Calu3 (cell line): ENCODE measurements around the gene ABCF3. TPM values are rescaled to one million over a fixed set of nuclear protein-coding genes. Genes with fewer than 3 reads are reported as not detected.
A peak's percentile ranks its signal among the peaks of the same experiment; 100 is the strongest.

Experiments used
- BruUV-seq: library from RNA; stranded (reverse); fragments of 400-500 nt; replicated peaks from 2 replicates; lab custom pipeline; 2021; lab: Mats Ljungman, UMichigan
- CTCF ChIA-PET: fragments of 300-600 bp; sonication (Branson Sonifier 250); formaldehyde crosslinking; loops from one replicate; lab custom pipeline; 2022; ENCODE audit warnings: antibody characterized with exemption; lab: Charles Lee
- DNase-seq: peaks from one replicate; pipeline ENCODE4 v3.0.0; 2022
- H3K27ac Mint-ChIP-seq: one replicate; pipeline ENCODE4 v1.8.0; 2022; ENCODE audit warnings: mixed read lengths; ENCODE audit not compliant: unreplicated experiment
- H3K27me3 Mint-ChIP-seq: one replicate; pipeline ENCODE4 v1.8.0; 2022; ENCODE audit warnings: mixed read lengths; ENCODE audit not compliant: unreplicated experiment
- H3K36me3 Mint-ChIP-seq: one replicate; pipeline ENCODE4 v1.8.0; 2022; ENCODE audit warnings: mild to moderate bottlenecking, moderate library complexity, mixed read lengths; ENCODE audit not compliant: insufficient read depth, unreplicated experiment
- H3K4me1 Mint-ChIP-seq: one replicate; pipeline ENCODE4 v1.8.0; 2022; ENCODE audit warnings: mild to moderate bottlenecking, low read depth, mixed read lengths; ENCODE audit not compliant: unreplicated experiment
- H3K4me3 Mint-ChIP-seq: one replicate; pipeline ENCODE4 v1.8.0; 2022; ENCODE audit warnings: mild to moderate bottlenecking, low read depth, moderate library complexity, mixed read lengths; ENCODE audit not compliant: unreplicated experiment
- H3K9me3 Mint-ChIP-seq: one replicate; pipeline ENCODE4 v1.8.0; 2022; ENCODE audit warnings: low read depth, mixed read lengths; ENCODE audit not compliant: unreplicated experiment
- intact Hi-C: fragments of 100-400 bp; cut with micrococcal nuclease; formaldehyde crosslinking; loops from one replicate; pipeline ENCODE4 v1.10.0; 2022; ENCODE audit not compliant: unreplicated experiment
- total RNA-seq: library from RNA; stranded (reverse); gene quantifications from 2 replicates; pipeline ENCODE4 v1.2.3, GENCODE V29; 2022
- TF ChIP-seq, protein P1 (sequence below): fragments of 200-600 bp; IDR thresholded peaks from one replicate; pipeline ENCODE4 v1.8.0; 2022; ENCODE audit warnings: antibody characterized with exemption; ENCODE audit not compliant: unreplicated experiment

ABCF3 gene
- total RNA-seq, 1 experiment from 2014 or later, result 116 TPM

DNA sequence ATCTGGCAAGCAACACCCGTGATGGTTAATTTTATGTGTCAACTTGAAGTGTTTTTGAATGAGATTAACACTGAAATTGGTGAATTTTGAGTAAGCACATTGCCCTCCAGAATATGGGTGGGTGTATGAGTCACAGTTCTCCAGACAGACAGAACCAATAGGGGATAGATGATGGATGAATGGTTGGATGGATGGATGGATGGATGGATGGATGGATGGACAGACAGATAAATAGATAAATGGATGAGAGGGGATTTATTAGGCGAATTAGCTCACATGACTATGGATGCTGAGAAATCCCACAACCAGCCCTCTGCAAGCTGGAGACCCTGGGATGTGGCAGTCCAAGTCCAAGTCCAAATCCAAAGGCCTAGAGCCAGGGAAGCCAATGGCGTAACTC lies 37.9 kb downstream of the ABCF3 start:
- H3K9me3 Mint-ChIP-seq, result no peaks in the 10 kb centered on the region
- H3K27ac Mint-ChIP-seq, result no peak overlapping the region
- no TSS peak for BruUV-seq
- peaks cover 73% of the 10 kb centered on the region for H3K27me3 Mint-ChIP-seq
- DNase-seq, result no peak
- intact Hi-C loops, result no loop called here
- H3K4me3 Mint-ChIP-seq, result no peak overlapping the region
- CTCF ChIA-PET, result no interaction called here
- TF ChIP-seq, protein P1, sequence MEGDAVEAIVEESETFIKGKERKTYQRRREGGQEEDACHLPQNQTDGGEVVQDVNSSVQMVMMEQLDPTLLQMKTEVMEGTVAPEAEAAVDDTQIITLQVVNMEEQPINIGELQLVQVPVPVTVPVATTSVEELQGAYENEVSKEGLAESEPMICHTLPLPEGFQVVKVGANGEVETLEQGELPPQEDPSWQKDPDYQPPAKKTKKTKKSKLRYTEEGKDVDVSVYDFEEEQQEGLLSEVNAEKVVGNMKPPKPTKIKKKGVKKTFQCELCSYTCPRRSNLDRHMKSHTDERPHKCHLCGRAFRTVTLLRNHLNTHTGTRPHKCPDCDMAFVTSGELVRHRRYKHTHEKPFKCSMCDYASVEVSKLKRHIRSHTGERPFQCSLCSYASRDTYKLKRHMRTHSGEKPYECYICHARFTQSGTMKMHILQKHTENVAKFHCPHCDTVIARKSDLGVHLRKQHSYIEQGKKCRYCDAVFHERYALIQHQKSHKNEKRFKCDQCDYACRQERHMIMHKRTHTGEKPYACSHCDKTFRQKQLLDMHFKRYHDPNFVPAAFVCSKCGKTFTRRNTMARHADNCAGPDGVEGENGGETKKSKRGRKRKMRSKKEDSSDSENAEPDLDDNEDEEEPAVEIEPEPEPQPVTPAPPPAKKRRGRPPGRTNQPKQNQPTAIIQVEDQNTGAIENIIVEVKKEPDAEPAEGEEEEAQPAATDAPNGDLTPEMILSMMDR, result no peak
- no peaks in the 10 kb centered on the region for H3K36me3 Mint-ChIP-seq
- H3K4me1 Mint-ChIP-seq, result no peaks in the 10 kb centered on the region

DNA sequence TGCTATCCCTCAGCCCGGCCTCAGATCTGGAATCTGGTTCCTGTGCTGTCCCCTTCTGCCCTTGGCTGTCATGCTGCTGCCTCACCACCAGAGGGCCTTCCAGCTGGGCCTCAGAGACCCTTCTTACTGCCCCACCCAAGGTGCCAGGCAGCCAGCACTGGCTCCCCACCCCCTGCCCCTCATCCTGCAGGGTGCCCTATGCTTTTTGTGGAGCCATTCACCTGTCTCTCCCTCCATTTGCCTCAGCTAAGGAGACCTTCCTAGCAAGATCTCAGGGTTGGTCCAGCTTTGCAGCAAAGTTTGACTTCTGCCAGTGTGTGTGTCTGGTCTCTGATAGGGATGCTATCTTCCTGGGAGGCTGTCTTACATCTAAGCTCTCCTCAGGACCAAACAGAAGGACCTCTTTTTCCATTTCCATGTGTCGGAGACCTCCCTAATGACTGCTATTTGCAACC lies 41.5 kb downstream of the ABCF3 start:
- BruUV-seq, result no TSS peak
- no peak overlapping the region for H3K27ac Mint-ChIP-seq
- TF ChIP-seq, protein P1, result peak; percentile 99
- peaks cover 92% of the 10 kb centered on the region for H3K27me3 Mint-ChIP-seq
- H3K9me3 Mint-ChIP-seq, result no peaks in the 10 kb centered on the region
- CTCF ChIA-PET, result interaction anchor here (0.6 to 2.5 kb wide), 11 partner anchors 10 to 1685 kb away, joined by 3 to 29 read pairs (median 6); partner anchors contain the start of genes ABCF3 and AP2M1
- H3K4me1 Mint-ChIP-seq, result no peaks in the 10 kb centered on the region
- peaks cover 8% of the 10 kb centered on the region for H3K36me3 Mint-ChIP-seq
- intact Hi-C loops, result no loop called here
- DNase-seq, result peak; percentile 76
- no peak overlapping the region for H3K4me3 Mint-ChIP-seq

DNA sequence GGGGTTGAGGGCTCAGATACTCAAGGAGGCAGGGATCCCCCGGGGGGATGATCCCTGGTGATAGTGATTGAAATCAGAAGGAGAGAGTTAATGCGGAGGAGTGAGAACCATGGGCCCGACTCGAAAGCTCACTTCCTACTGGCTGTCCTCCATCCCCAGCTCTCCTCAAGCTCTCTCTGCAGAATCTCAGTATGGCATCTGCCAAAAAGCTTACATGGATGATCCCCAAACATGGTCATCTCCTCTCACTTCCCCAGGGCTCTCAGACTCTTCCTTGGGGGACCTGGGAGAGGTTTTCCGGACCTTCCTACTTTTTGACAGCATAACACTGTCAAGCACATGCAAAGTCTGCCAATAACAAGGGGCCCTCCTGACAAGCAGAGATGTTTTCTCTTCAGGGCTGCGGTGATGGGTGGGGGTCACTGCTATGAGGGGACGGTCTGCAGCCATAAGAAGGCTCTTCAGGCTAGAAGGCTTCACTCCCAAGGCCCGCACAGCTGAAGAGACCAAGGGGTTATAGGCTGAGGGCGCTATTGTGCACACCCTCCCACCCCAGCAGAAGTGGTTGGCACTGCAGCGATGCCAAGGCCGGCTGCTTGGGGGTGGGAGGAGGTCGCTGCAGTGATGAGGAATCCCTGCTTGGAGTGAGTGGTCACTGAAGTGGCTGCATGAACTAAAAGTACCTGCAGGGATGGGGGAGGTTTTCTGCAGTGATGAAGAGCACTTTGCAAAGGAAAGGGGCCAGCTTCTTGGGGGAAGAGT lies 42.6 kb downstream of the ABCF3 start:
- BruUV-seq, result no TSS peak
- peaks cover 8% of the 10 kb centered on the region for H3K36me3 Mint-ChIP-seq
- TF ChIP-seq, protein P1, result no peak
- no peak overlapping the region for H3K27ac Mint-ChIP-seq
- intact Hi-C loops, result no loop called here
- H3K9me3 Mint-ChIP-seq, result no peaks in the 10 kb centered on the region
- DNase-seq, result no peak
- peak overlapping the region; percentile 8 for H3K4me3 Mint-ChIP-seq
- H3K4me1 Mint-ChIP-seq, result no peaks in the 10 kb centered on the region
- peaks cover 88% of the 10 kb centered on the region for H3K27me3 Mint-ChIP-seq
- CTCF ChIA-PET, result interaction anchor here (0.6 to 2.5 kb wide), 11 partner anchors 11 to 285 kb away, joined by 3 to 29 read pairs (median 6); partner anchors contain the start of genes ABCF3 and AP2M1

DNA sequence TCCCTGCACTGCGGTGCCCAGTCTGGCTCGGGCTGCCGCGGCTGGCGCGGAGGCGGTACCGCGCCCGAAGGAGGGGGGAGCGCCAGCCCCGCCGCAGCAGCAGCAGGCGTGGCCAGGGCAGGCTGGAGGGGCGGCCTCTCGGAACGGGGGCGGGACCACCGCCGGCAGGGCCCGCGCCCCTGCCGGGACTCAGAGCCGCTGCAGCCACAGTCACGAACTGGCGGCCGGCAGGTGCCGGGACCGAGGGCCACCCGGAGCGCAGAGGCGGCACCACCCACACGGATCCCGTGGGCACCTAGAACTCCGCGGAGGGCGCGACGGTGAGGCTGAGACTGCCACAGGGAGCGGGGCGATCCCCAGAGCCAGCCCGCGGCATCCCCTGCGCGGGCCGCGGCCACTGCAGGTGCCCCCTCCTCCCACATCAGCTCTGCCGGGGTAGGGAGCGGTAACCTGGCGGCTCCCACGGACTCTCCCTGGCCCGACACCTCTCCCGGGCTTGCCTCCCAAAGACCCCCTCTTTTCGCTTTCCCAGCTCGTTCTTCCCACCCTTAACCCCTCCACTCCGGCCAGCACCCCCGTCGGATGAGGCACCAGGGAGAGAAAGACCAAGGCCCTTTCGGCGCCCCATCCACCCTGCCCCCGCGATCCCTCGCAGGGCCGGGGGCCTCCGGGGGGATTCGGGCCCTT lies 43.5 kb downstream of the ABCF3 start, which contains the start of gene VWA5B2:
VWA5B2 (plus strand) TSS at position 192 of the 687 bp plus-strand sequence. CDS start 944 bp downstream, outside the sequence.
- BruUV-seq, result no TSS peak
- H3K27ac Mint-ChIP-seq, result no peak within 1 kb of the TSS
- H3K27me3 Mint-ChIP-seq, result peaks cover 78% of the 10 kb centered on the region
- H3K36me3 Mint-ChIP-seq, result peaks cover 8% of the 10 kb centered on the region
- CTCF ChIA-PET, result interaction anchor here (1.5 kb wide), 1 partner anchor 11 kb away, joined by 7 read pairs; no protein-coding TSS in a partner anchor
- peaks cover 8% of the 10 kb centered on the region for H3K4me1 Mint-ChIP-seq
- peak; percentile 92 for DNase-seq
- H3K4me3 Mint-ChIP-seq, result peak within 1 kb of the TSS; percentile 8
- no peaks in the 10 kb centered on the region for H3K9me3 Mint-ChIP-seq
- intact Hi-C loops, result no loop called here
- TF ChIP-seq, protein P1, result peak; percentile 62
